Neural cell (in vitro differentiated cells): ENCODE results near the gene PLSCR3. TPM values are rescaled to one million over a fixed set of nuclear protein-coding genes. Genes with fewer than 3 reads are reported as not detected.

Experiments used
- H2AFZ ChIP-seq: fragments of 200-600, 300-800 bp; sonication (generic), shearing (Covaris generic); 2 replicates; pipeline ENCODE4 v1.6.0; 2014; ENCODE audit warnings: low read depth, mild to moderate bottlenecking, antibody characterized with exemption, low read length, moderate library complexity
- H3F3A ChIP-seq: fragments of 200-600 bp; shearing (Covaris generic); 2 replicates; pipeline ENCODE4 v1.6.1; 2016; ENCODE audit warnings: mild to moderate bottlenecking, moderate library complexity, mixed read lengths, antibody characterized with exemption, low read length; ENCODE audit not compliant: insufficient read depth, poor library complexity, severe bottlenecking
- H3K27ac ChIP-seq: fragments of 200-600, 300-800 bp; sonication (generic), shearing (Covaris generic); 2 replicates; pipeline ENCODE4 v1.5.1; 2014; ENCODE audit warnings: mild to moderate bottlenecking, low read length, moderate library complexity
- H3K27me3 ChIP-seq: fragments of 300-800, 200-600 bp; sonication (generic), shearing (Covaris generic); 2 replicates; pipeline ENCODE4 v1.6.0; 2014; ENCODE audit warnings: mild to moderate bottlenecking, low read depth, low read length, moderate library complexity; ENCODE audit not compliant: insufficient read depth
- H3K36me3 ChIP-seq: fragments of 300-800, 200-600 bp; sonication (generic), shearing (Covaris generic); 2 replicates; pipeline ENCODE4 v1.5.1; 2014; ENCODE audit warnings: mild to moderate bottlenecking, antibody characterized with exemption, low read length, moderate library complexity; ENCODE audit not compliant: insufficient read depth
- H3K4me2 ChIP-seq: fragments of 300-800, 200-600 bp; sonication (generic), shearing (Covaris generic); 2 replicates; pipeline ENCODE4 v1.6.0; 2014; ENCODE audit warnings: mild to moderate bottlenecking, low read length
- H3K4me3 ChIP-seq: fragments of 300-800, 200-600 bp; sonication (generic), shearing (Covaris generic); 2 replicates; pipeline ENCODE4 v1.5.1; 2014; ENCODE audit warnings: mild to moderate bottlenecking, low read length, moderate library complexity
- H3K79me2 ChIP-seq: fragments of 200-600 bp; shearing (Covaris generic); replicated peaks from 2 replicates; pipeline ENCODE4 v1.6.0; 2014; ENCODE audit warnings: mild to moderate bottlenecking, low read length, moderate library complexity; ENCODE audit not compliant: insufficient read depth
- H3K9ac ChIP-seq: fragments of 300-800, 200-600 bp; sonication (generic), shearing (Covaris generic); 2 replicates; pipeline ENCODE4 v1.6.1; 2016; ENCODE audit warnings: mild to moderate bottlenecking, low read length, mixed read lengths
- H3K9me2 ChIP-seq: fragments of 200-600 bp; shearing (Covaris generic); 2 replicates; pipeline ENCODE4 v1.6.1; 2016; ENCODE audit warnings: mild to moderate bottlenecking, low read length, mixed read lengths; ENCODE audit not compliant: insufficient read depth
- H3K9me3 ChIP-seq: fragments of 200-600, 300-800 bp; sonication (generic), shearing (Covaris generic); 2 replicates; pipeline ENCODE4 v1.6.1; 2016; ENCODE audit warnings: mild to moderate bottlenecking, mixed run types, low read length, moderate library complexity, mixed read lengths
- H4K20me1 ChIP-seq: fragments of 200-600 bp; shearing (Covaris generic); 2 replicates; pipeline ENCODE4 v1.6.1; 2016; ENCODE audit warnings: mild to moderate bottlenecking, mixed run types; ENCODE audit not compliant: insufficient read depth
- CTCF ChIP-seq: fragments of 450-650 bp; IDR thresholded peaks from 2 replicates; pipeline ENCODE4 v1.5.1; 2014; ENCODE audit warnings: antibody characterized with exemption, mild to moderate bottlenecking, moderate library complexity; ENCODE audit not compliant: poor library complexity, severe bottlenecking
- EP300 ChIP-seq: fragments of 450-650 bp; conservative IDR thresholded peaks from 2 replicates; pipeline ENCODE4 v1.6.1; 2014; ENCODE audit warnings: antibody characterized with exemption, mild to moderate bottlenecking, moderate library complexity; ENCODE audit not compliant: poor library complexity, severe bottlenecking
- EZH2 ChIP-seq: fragments of 200-600, 300-800 bp; shearing (Covaris generic), sonication (generic); IDR thresholded peaks from 2 replicates; pipeline ENCODE4 v1.6.1; 2014; ENCODE audit warnings: antibody characterized with exemption, low read length, borderline replicate concordance, mild to moderate bottlenecking; ENCODE audit not compliant: insufficient read depth, poor library complexity, severe bottlenecking
- MXI1 ChIP-seq: fragments of 450-650 bp; conservative IDR thresholded peaks from 2 replicates; pipeline ENCODE4 v1.6.1; 2014; ENCODE audit warnings: antibody characterized with exemption, mild to moderate bottlenecking; ENCODE audit not compliant: poor library complexity, severe bottlenecking
- POLR2AphosphoS5 ChIP-seq: IDR thresholded peaks from 2 replicates; pipeline ENCODE4 v1.6.1; 2012
- RAD21 ChIP-seq: fragments of 450-650 bp; conservative IDR thresholded peaks from 2 replicates; pipeline ENCODE4 v1.6.1; 2014; ENCODE audit warnings: antibody characterized with exemption, mild to moderate bottlenecking, moderate library complexity
- REST ChIP-seq: IDR thresholded peaks from 2 replicates; pipeline ENCODE4 v1.6.1; 2012; ENCODE audit warnings: borderline replicate concordance
- SMC3 ChIP-seq: fragments of 450-650 bp; conservative IDR thresholded peaks from 2 replicates; pipeline ENCODE4 v1.6.1; 2014; ENCODE audit warnings: antibody characterized with exemption, mild to moderate bottlenecking, moderate library complexity; ENCODE audit not compliant: poor library complexity
- polyA plus RNA-seq: library from polyadenylated mRNA; depleted of rRNA; stranded (reverse); fragments of >200 nt; gene quantifications from 2 replicates; pipeline ENCODE4 v1.2.3, GENCODE V29; 2014

Gene PLSCR3
- polyA plus RNA-seq, 1 donor from 2014 or later: 15.9 TPM

- peak overlapping the region; percentile 14 for H3K4me2 ChIP-seq
- TF ChIP-seq MXI1 (no peak), EZH2 (peak; percentile 36), EP300 (no peak), RAD21 (no peak), SMC3 (no peak), POLR2AphosphoS5 (no peak), REST (no peak), CTCF (peak; percentile 17)
- H3K4me3 ChIP-seq: peak overlapping the region; percentile 85
- no peaks in the 10 kb centered on the region for H3K9me2 ChIP-seq
- H3K27me3 ChIP-seq: peaks cover 43% of the 10 kb centered on the region
- H3F3A ChIP-seq: peaks cover 4% of the 10 kb centered on the region
- H3K27ac ChIP-seq: no peak overlapping the region
- H4K20me1 ChIP-seq: no peaks in the 10 kb centered on the region
- H3K79me2 ChIP-seq: no peaks in the 10 kb centered on the region
- H2AFZ ChIP-seq: no peak overlapping the region
- peak overlapping the region; percentile 97 for H3K9ac ChIP-seq
- no peaks in the 10 kb centered on the region for H3K9me3 ChIP-seq
- H3K36me3 ChIP-seq: no peaks in the 10 kb centered on the region
These were observed 43.8 kb upstream of the PLSCR3 start for GRCh38 chr17:7437950-7438614.

DNA sequence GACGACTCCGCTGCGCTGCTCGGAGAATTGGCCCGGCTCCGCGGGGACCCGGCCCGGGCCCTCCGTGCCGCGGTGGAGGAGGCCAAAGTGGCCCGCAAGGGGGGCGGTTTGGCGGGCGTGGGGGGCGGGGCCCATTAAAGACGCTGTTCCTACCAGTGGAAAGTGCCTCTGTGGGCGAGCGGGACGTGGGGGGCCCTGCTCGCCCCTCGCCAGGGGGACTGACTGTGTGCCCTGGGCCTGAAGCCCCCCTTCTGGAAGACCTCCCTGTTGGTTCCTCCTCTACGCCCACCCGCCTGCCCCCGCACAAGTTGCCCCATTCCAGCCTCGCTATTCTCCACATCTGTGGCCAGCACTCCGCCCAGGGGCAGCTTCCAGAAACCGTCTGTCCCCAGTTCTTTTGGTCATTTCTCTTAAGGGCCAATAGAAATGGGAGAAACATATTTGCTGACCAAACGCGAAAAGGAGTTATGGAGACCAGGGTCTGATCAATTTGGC, 43.1 kb upstream of the PLSCR3 start:
- no peaks in the 10 kb centered on the region for H3K9me2 ChIP-seq
- H3K4me2 ChIP-seq: no peak overlapping the region
- no peak overlapping the region for H3K27ac ChIP-seq

More for the DNA sequence above, 43.1 kb upstream of the PLSCR3 start:
- Histone ChIP-seq H3F3A (peaks cover 4% of the 10 kb centered on the region), H3K9me3 (no peaks in the 10 kb centered on the region), H3K9ac (peak overlapping the region; percentile 97), H2AFZ (no peak overlapping the region), H3K27me3 (peaks cover 43% of the 10 kb centered on the region), H4K20me1 (no peaks in the 10 kb centered on the region), H3K4me3 (peak overlapping the region; percentile 85), H3K79me2 (no peaks in the 10 kb centered on the region), H3K36me3 (no peaks in the 10 kb centered on the region)
- no peak for TF ChIP-seq MXI1
- TF ChIP-seq SMC3: peak; percentile 7
